ENCODE measurements around the gene CYTH2.

Gene CYTH2

DNA sequence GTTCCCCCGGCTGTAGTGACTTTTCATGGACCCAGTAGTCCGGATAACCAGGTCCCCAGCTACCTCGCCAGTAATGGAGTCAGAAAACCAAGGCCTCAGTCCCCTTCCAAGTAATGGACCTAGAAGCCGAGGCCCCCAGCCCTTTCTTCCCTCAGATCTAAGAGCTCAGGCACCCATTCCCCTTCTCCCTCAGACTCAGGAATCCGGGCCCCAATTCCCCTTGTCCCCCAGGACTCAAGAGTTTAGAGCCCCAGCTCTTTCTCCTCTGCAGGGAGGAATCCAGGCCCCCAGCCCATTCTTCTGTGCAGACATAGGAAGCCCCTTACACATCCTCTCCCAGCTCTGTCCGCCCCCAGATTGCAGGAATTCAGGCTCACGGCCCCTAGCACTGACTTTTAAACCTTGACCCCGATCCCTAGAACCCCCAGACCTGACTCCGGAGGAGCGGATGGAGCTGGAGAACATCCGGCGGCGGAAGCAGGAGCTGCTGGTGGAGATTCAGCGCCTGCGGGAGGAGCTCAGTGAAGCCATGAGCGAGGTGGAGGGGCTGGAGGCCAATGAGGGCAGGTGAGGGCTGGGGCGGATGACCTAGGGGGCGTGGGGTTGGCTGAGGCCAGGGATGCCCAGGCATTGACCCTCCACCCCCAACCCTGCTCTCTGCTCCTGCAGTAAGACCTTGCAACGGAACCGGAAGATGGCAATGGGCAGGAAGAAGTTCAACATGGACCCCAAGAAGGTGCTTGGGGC, 938 bp downstream of the CYTH2 start:
- no peak for DNase-seq (ENCODE audit: low read depth)
- TF ChIP-seq, protein P1, sequence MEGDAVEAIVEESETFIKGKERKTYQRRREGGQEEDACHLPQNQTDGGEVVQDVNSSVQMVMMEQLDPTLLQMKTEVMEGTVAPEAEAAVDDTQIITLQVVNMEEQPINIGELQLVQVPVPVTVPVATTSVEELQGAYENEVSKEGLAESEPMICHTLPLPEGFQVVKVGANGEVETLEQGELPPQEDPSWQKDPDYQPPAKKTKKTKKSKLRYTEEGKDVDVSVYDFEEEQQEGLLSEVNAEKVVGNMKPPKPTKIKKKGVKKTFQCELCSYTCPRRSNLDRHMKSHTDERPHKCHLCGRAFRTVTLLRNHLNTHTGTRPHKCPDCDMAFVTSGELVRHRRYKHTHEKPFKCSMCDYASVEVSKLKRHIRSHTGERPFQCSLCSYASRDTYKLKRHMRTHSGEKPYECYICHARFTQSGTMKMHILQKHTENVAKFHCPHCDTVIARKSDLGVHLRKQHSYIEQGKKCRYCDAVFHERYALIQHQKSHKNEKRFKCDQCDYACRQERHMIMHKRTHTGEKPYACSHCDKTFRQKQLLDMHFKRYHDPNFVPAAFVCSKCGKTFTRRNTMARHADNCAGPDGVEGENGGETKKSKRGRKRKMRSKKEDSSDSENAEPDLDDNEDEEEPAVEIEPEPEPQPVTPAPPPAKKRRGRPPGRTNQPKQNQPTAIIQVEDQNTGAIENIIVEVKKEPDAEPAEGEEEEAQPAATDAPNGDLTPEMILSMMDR (conservative IDR thresholded peaks at IDR 0.05; ENCODE audit: control insufficient read depth, insufficient read depth, low read depth, low read length): no peak
- peak overlapping the region; percentile 82 for H3K4me3 ChIP-seq (ENCODE audit: control insufficient read depth, low read depth, low read length)

DNA sequence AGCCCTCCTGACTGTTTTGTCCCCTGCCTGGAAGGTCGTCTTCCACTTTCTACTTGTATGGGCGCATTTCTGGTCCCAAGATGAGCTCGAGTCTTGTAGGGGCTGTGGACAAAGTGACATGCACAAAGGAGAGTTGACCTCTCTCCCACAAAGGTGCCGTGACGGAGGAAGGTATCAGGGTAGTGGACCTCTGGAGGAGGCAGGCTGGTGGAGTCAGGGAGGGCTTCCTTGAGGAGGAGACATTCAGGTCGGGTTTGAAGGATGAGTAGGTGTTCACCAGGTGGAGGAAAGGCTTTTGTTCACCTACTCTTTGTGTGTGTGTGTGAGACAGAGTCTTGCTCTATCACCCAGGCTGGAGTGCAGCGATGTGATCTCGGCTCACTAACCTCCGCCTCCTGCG, 1.7 kb downstream of the CYTH2 start:
- TF ChIP-seq, protein P1 (conservative IDR thresholded peaks at IDR 0.05; ENCODE audit: control insufficient read depth, insufficient read depth, low read depth, low read length): no peak
- no peak for DNase-seq (ENCODE audit: low read depth)

DNA sequence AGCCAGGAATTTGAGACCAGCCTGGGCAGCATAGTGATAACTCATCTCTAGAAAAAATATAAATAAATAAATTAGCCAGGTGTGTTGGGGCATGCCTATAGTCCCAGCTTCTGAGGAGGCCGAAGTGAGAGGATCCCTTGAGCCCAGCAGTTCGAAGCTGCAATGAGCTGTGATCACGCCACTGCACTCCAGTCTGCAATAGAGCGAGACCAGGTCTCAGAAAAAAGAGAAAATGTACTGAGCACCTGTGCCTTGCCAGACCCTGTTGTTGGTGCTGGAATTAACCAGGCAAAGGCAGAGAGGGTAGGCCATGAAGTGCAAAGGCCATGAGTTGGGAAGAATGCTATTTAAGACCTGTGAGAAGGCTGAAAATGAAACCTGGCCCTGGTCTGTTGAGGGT, 2.7 kb downstream of the CYTH2 start:
- DNase-seq (ENCODE audit: low read depth): no peak
- TF ChIP-seq, protein P1 (conservative IDR thresholded peaks at IDR 0.05; ENCODE audit: control insufficient read depth, insufficient read depth, low read depth, low read length): no peak
- no peak overlapping the region for H3K4me3 ChIP-seq (ENCODE audit: control insufficient read depth, low read depth, low read length)

More for the DNA sequence above, 1.7 kb downstream of the CYTH2 start:
- H3K4me3 ChIP-seq (ENCODE audit: control insufficient read depth, low read depth, low read length): peak overlapping the region; percentile 2

DNA sequence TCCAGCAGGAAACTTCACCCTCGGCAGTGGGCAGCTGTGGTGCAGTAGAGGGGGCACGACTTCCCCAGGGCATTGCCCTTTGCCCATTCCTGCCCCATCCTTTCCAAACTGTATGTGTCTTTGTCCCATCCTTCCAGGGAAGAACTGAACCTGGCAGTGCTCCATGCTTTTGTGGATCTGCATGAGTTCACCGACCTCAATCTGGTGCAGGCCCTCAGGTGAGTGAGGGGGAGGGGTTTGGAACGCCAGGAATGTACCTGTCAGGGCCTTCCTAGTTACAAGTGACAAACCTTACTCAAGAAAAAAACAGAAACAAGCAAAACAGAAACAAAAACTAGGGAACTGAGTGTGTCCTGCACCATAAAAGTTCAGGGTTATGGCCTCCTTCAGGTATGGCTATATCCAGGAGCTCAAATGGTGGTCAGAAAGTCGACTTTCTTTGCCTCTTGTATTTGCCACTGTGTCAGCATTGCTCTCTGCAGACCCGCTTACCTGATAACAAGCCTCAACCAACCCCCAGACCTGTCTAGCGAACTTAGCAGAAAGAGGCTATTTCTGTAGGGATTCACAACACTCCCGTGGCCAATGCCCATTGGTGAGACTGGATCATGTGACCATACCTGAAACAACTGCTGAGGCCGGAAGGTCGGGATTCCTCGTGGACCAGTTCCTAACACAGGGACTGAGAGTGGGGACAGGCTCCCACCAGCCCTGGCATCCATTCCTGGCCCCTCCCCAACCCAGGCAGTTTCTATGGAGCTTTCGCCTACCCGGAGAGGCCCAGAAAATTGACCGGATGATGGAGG, 4.2 kb downstream of the CYTH2 start:
- DNase-seq (ENCODE audit: low read depth): no peak
- TF ChIP-seq, protein P1 (conservative IDR thresholded peaks at IDR 0.05; ENCODE audit: control insufficient read depth, insufficient read depth, low read depth, low read length): no peak
- no peak overlapping the region for H3K4me3 ChIP-seq (ENCODE audit: control insufficient read depth, low read depth, low read length)

DNA sequence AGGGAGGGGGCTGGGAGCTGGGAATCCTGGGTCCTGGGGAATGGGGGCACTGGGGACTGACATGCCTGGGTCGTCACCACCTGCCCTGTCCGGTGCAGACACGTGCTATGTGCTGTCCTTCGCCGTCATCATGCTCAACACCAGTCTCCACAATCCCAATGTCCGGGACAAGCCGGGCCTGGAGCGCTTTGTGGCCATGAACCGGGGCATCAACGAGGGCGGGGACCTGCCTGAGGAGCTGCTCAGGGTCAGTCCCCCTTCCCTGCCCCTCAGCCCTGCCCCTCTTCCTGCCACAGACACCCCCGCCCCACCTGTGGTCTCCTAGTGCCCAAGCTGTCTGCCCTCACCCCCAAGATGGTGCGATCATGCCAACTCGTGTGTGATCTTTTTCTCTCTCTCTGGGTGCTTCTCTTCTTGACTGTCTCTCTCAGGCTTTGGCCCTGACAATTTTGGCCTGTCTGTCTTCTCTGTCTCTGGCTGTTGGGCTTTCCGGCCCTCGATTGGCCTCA, 5.0 kb downstream of the CYTH2 start:
- DNase-seq (ENCODE audit: low read depth): no peak
- TF ChIP-seq, protein P1 (conservative IDR thresholded peaks at IDR 0.05; ENCODE audit: control insufficient read depth, insufficient read depth, low read depth, low read length): no peak
- H3K4me3 ChIP-seq (ENCODE audit: control insufficient read depth, low read depth, low read length): no peak overlapping the region

DNA sequence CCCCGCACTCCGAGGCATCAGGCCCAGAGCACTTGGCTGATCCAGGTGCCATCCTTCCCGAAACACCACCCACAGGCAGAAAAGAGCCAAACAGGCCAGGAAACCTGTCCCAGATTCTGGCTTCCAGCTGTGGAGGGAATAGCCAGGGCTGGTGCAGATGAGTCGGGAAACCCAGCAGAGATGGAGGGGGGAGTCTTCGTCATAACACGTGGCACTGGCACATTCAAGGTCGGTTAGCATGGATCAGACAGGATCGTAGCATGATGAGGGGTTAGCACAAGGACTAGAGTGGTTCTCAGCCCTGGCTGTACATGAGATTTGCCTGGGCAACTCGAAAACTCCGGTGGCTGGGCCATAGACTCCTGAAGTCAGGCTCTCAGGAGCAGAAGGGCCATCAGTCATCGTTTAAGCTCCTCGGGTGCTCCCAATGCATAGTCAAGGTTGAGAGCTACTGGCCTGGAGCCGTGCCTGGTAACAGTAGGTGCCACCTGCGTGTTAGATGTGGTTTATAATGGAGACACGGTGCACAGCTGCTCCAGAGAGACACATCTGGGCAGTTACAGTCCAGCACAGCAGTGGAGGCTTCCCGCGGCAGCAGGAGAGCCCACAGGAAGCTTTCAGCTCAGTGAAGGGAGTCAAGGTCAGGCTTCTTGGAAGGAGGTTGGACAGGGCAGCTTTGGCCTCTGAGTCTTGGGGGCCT, 6.3 kb downstream of the CYTH2 start:
- TF ChIP-seq, protein P1 (conservative IDR thresholded peaks at IDR 0.05; ENCODE audit: control insufficient read depth, insufficient read depth, low read depth, low read length): no peak
- no peak overlapping the region for H3K4me3 ChIP-seq (ENCODE audit: control insufficient read depth, low read depth, low read length)
- DNase-seq (ENCODE audit: low read depth): no peak
